CD1c-positive myeloid dendritic cell (primary cell): ENCODE measurements around the gene AK8.
"Not testable (repeated sequence)": the region's sequence is repeated elsewhere in the genome, so short reads cannot be mapped to it uniquely, and the experiment has no call there.

Source experiments
- DNase-seq: peaks from one replicate; pipeline ENCODE4 v3.0.0-alpha.2; 2016; ENCODE audit errors: extremely low spot score

The AK8 gene

DNA sequence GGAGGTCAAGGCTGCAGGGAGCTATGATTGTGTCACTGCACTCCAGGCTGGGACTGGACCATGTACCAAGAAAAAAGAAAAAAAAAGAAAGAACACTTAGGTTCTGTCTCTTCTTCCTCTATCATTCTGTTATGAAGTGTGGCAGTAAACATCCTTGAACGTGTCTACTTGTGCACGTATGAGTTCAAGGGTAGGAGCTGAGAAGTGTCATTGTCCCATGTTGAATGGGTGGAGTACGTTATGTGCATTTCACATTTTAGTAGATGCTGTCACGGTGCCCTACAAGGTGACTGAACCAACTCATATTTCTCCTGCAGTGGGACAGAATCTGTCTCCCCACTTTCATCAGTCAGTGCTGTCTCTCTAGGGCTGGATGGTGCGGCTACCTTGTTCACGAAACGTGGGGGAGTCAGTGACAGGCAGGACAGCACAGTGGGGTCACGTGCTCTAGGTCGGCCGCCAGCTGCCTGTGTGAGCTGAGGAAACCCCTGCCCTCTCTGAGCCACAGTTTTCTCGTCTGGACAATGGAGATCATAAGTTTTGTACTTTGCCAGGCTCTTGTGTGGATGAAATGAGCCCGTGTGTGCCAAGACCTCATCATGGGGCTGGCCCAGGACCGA, 160.6 kb downstream of the AK8 start:
- DNase-seq = no peak

DNA sequence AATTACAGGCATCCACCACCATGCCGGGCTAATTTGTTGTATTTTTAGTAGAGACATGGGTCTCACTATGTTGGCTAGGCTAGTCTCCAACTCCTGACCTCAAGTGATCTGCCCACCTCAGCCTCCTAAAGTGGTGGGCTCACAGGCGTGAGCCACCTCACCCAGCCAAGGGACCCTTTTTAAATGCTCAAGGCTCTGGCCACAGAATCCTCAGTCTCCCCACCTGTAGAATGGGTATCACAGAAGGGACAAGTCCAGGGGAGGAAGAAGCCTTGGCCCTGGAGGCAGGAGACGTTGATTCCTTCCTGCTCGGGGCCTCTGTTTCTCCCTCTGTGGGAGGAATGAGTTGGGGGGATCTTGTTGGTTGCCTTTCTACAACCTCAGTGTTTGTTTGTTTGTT, 162.1 kb downstream of the AK8 start:
- DNase-seq = no peak

- DNase-seq = no peak
Measured at GRCh38 chr9:132712753-132713152, 165.3 kb downstream of the AK8 start.

GRCh38 chr9:132711846-132712245, 166.2 kb downstream of the AK8 start:
- no peak for DNase-seq

- not testable (repeated sequence) for DNase-seq
Measured at GRCh38 chr9:132711152-132711551, 166.9 kb downstream of the AK8 start.

GRCh38 chr9:132710333-132710732, 167.8 kb downstream of the AK8 start:
- DNase-seq = no peak

- DNase-seq = no peak
Measured at GRCh38 chr9:132708769-132709430, 169.2 kb downstream of the AK8 start.

DNA sequence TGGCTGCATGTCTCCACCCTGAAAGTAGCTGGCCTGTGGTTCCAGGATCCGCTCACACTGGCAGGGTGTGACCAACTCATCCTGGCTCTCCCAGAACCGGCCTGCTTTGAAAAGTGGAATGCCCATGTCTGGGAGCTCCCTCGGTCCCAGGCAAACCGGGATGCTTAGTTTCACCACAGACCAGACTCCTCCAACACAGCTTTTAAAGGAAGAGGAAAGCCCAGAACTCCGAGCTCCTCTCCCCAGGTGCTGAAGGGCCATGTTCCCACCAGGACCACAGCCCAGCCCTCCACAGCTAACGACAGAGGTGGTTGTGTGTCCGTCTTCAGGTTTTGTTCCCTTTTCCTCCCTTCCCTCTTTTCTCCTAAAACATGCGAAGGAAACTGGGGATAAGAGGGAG, 169.8 kb downstream of the AK8 start:
- DNase-seq = no peak

DNA sequence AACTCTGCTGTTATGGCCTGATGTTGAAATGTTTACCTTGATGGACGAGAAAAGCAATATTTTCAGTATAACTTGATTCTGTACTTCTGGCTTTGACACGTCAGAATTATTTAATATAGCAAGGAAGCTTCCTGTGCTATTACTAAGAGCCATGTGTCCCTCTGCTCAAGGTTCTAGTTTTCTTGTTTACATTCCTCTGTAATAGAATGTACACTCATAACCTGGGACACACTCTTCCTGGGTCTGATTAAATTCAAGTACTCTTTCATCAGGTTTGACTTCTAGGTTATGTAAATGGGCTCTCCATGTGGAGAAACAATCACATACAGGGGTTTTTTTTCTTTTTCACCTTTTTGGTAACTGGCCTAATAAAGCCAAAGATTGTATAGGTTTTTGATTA, 174.7 kb downstream of the AK8 start:
- DNase-seq = no peak

- no peak for DNase-seq
Measured at GRCh38 chr9:132702254-132702653, 175.8 kb downstream of the AK8 start.

GRCh38 chr9:132699956-132700355, 178.1 kb downstream of the AK8 start:
- DNase-seq = no peak

DNA sequence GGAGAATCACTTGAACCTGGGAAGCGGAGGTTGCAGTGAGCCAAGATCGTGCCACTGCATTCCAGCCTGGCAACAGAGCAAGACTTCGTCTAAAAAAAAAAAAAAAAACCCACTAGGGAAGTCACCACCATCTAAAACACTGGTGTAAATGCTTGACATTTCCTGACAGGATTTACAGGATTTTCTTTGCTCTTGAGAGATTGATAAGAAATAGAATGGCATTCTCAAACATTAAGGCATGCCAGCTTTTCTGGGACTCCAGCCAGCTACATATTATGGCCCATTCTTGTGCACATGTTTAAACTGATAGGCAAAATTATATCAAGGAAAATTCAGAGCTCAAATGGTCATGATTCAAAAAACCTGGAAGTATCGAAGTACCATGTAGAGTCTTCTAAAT, 179.1 kb downstream of the AK8 start:
- DNase-seq = no peak

GRCh38 chr9:132697230-132697629, 180.9 kb downstream of the AK8 start:
- DNase-seq = no peak

DNA sequence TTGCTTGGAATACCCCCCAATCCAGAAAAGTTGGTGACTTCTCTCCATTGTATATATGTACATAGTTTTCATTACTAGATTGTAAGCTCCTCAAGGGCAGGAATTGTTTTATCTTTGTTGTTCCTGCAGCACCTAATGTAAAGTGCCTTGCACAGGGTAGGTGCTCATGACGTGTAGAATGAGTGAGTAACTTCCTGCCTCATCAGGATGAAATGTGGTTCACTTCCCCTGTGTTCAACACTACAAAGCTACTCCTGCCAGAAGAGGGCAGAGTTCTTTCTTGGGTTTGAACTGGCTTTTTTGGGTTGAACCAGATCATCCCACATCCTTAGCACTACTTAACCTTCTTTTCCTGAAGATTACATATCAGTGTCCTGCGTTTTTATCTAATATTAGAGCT, 183.9 kb downstream of the AK8 start:
- peak; percentile 28 for DNase-seq

DNA sequence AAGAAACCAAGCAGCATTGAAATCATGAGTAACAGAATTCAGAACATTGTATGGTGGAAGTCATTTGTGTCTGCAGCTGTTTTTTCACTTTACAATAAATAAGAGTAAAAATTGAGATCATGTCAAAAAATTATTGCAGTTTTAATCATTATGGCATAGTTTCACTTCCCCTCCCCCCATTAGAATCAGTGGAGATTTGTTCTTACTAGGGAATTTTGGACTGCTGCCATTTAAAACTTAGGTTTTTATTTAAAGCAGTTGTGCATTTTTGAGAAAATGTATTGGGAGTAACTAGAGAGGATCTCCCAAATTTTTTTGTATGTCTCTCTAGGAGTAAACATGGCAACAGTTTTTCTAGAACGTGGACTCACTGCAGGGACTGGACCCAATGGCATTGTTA, 187.4 kb downstream of the AK8 start:
- DNase-seq = no peak

DNA sequence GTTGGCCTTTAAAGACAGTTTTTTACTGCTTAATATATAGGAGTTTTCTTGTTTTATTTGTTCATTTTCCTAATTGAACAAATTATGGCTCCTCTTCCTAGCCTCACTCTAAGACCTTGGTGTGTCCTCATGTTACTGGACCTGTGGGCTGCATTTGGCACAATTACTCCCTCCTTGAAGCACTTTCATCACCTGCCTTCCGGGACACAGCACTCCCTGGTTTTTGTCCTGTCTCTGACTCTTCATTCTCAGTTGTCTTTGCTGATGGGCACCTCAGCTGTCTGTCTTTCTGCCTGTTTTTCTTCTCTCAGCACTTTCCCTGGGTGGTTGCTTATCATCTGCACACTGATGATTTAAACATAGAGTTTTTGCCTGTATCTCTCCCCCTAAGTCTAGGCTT, 194.2 kb downstream of the AK8 start:
- DNase-seq = no peak

DNA sequence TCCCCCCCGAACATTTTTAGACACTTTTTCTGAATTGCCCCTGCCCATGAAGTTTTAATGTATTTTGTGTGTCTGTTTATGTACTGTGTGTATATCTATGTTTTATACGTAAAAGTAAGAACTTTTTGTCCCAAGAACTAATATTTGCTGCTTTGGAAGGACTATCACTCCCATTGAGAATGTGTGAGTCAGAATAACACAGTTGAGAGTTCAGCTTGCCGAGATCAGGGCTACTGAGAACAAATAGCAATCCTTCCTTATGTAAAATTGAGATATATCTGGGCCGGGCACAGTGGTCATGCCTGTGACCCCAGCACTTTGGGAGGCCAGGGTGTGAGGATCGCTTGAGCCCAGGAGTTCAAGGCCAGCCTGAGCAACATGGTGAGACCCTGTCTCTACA, 196.5 kb downstream of the AK8 start:
- no peak for DNase-seq

- no peak for DNase-seq
Measured at GRCh38 chr9:132679946-132680625, 198.0 kb downstream of the AK8 start.

GRCh38 chr9:132677976-132678375, 200.1 kb downstream of the AK8 start:
- DNase-seq = no peak
